GM12891 (cell line): ENCODE measurements around the gene TSSK3.

ENCODE experiments used
- POLR2A ChIP-seq: IDR thresholded peaks from 2 replicates; pipeline ENCODE4 v1.6.1; 2011; ENCODE audit warnings: low read depth, low read length, control low read depth
- POLR2AphosphoS5 ChIP-seq: IDR thresholded peaks from 2 replicates; pipeline ENCODE4 v1.6.1; 2011; ENCODE audit warnings: low read depth, low read length, control low read depth
- POU2F2 ChIP-seq: IDR thresholded peaks from 2 replicates; pipeline ENCODE4 v1.6.1; 2011; ENCODE audit warnings: low read depth, mild to moderate bottlenecking, control low read depth, low read length, moderate library complexity
- TAF1 ChIP-seq: IDR thresholded peaks from 2 replicates; pipeline ENCODE4 v1.6.1; 2011; ENCODE audit warnings: low read depth, low read length, control low read depth

GRCh38 chr1:32331549-32331948 lies 30.8 kb upstream of the TSSK3 start:
- TF ChIP-seq POLR2A (no peak), POLR2AphosphoS5 (peak; percentile 54; the same call in 1 of the 2 replicates), TAF1 (no peak), POU2F2 (no peak)
